Prostate gland (tissue), 2 donors: Measurements from ENCODE around the gene FOXP2.

Experiments
- CTCF ChIP-seq, 4 experiments: fragments of 200-600 bp in 2 of 4; fragments of 450-650 bp in 2 of 4; sonication (generic) in 2 of 4; IDR thresholded peaks; 1 replicate in 3 of 4; 2 replicates in 1 of 4; pipeline ENCODE4 v1.5.1; 2016 to 2019; ENCODE audit warnings: antibody characterized with exemption in 4 of 4, mild to moderate bottlenecking in 2 of 4, moderate library complexity in 2 of 4
- POLR2A ChIP-seq: fragments of 450-650 bp; IDR thresholded peaks from one replicate; pipeline ENCODE4 v1.6.1; 2016; ENCODE audit warnings: antibody characterized with exemption, mild to moderate bottlenecking

- no peak for TF ChIP-seq POLR2A
- no peak for TF ChIP-seq CTCF (IDR thresholded peaks at IDR 0.05)
These were observed 52.3 kb downstream of the FOXP2 start for GRCh38 chr7:114466917-114467316.
